ENCODE results near the gene CRACDL.

DNA sequence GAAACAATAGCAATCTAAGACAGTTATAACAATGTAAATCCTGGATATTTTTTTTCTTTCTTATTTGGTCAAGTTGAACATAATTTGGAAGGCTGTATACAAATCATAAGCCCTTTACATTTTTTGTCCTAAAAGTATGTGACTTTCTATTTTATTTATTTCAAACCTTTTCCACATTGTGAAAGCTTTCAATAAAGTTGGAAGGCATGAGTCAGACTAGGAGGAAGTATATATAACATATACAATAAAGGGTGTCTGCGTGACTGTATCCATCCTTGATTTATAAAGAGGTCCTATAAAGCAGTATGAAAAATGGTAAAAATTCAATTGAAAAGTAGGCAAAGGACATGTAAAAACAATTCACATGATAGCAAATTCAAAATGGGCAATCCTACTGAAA lies 44.4 kb downstream of the CRACDL start:
- TF ChIP-seq, protein P1, sequence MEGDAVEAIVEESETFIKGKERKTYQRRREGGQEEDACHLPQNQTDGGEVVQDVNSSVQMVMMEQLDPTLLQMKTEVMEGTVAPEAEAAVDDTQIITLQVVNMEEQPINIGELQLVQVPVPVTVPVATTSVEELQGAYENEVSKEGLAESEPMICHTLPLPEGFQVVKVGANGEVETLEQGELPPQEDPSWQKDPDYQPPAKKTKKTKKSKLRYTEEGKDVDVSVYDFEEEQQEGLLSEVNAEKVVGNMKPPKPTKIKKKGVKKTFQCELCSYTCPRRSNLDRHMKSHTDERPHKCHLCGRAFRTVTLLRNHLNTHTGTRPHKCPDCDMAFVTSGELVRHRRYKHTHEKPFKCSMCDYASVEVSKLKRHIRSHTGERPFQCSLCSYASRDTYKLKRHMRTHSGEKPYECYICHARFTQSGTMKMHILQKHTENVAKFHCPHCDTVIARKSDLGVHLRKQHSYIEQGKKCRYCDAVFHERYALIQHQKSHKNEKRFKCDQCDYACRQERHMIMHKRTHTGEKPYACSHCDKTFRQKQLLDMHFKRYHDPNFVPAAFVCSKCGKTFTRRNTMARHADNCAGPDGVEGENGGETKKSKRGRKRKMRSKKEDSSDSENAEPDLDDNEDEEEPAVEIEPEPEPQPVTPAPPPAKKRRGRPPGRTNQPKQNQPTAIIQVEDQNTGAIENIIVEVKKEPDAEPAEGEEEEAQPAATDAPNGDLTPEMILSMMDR (IDR thresholded peaks at IDR 0.05), result no peak
- TF ChIP-seq POLR2A (IDR thresholded peaks at IDR 0.05), result no peak
